ENCODE measurements around the gene IL37.

DNA sequence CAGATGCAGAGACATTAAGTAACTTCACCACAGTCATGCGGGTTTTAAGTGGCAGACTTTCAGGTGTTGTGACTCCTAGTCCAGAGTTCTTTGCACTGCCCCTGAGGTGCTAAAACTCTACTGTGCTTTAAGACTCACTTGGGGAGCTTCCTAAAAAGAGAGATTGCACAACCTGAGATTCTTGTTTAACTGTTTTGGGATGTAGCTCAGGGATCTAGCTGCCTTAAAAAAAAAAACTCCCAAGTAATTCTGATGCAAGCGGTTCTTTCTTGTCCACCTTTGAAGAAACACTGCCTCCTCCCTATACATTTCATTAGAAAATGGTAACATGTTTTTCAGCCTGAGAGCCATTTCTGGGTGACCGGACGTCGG lies 13.0 kb downstream of the IL37 start:
- TF ChIP-seq EZH2 (IDR thresholded peaks at IDR 0.05): no peak
- TF ChIP-seq POLR2AphosphoS5 (IDR thresholded peaks at IDR 0.05; ENCODE audit: borderline replicate concordance, low read depth, low read length): no peak
